NCI-H510A treated with DMSO at 0.1 percent for 48 hours (cell line): ENCODE results near the gene SLC15A2.
"Not testable (repeated sequence)": the region's sequence is repeated elsewhere in the genome, so short reads cannot be mapped to it uniquely, and the experiment has no call there.

ENCODE experiments used
- DNase-seq: peaks from one replicate; lab custom pipeline; 2025; lab: John Stamatoyannopoulos, UW

The SLC15A2 gene, protein sequence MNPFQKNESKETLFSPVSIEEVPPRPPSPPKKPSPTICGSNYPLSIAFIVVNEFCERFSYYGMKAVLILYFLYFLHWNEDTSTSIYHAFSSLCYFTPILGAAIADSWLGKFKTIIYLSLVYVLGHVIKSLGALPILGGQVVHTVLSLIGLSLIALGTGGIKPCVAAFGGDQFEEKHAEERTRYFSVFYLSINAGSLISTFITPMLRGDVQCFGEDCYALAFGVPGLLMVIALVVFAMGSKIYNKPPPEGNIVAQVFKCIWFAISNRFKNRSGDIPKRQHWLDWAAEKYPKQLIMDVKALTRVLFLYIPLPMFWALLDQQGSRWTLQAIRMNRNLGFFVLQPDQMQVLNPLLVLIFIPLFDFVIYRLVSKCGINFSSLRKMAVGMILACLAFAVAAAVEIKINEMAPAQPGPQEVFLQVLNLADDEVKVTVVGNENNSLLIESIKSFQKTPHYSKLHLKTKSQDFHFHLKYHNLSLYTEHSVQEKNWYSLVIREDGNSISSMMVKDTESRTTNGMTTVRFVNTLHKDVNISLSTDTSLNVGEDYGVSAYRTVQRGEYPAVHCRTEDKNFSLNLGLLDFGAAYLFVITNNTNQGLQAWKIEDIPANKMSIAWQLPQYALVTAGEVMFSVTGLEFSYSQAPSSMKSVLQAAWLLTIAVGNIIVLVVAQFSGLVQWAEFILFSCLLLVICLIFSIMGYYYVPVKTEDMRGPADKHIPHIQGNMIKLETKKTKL

DNA sequence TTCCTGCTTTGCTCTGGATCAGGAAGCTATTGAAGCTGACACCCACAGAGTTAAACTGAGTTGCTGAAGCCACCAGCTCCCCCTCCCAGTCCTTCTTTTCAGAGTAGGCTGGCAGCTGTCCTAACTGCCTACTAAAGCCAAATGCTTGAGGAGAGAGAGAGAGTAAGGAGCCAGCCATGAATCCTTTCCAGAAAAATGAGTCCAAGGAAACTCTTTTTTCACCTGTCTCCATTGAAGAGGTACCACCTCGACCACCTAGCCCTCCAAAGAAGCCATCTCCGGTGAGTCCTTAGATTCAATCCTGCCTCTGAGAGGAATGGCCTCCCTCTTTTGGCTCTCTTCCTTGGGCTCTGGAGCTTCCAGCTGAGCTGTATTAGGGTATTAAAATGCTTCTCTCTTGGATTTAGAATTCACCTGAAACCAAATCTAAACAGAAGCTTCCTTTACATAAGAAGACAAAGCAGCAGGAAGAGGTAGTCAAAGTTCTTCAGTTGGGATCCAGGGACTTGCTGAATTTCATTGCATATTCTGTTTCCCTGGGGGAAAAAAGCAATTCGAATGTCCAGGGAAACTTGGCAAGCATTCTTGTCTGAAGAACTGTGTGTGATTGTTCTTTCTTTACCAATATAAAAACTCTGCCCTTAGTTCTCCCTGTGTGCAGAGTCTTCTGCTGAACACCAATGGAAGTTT, at the start of gene SLC15A2:
SLC15A2 (plus strand) TSS at position 101 of the 690 bp plus-strand sequence; CDS start at position 177, 76 bp downstream.
- DNase-seq: no peak

DNA sequence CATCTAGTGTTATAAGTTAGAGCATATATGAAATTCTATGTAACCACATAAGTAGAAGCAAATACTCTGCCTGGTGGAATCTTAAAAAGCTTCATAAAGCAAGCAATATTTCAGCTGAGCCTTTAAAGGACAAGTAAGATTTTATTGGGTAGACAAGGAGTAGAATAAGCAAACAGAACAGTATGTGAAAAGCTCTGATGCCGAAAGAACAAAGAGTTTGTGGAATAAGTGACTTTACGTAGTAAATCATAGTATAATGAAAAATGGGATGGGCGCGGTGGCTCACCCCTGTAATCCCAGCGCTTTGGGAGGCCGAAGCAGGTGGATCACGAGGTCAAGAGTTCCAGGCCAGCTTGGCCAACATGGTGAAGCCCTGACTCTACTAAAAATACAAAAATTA, 49.3 kb upstream of the SLC15A2 start:
- no peak for DNase-seq

DNA sequence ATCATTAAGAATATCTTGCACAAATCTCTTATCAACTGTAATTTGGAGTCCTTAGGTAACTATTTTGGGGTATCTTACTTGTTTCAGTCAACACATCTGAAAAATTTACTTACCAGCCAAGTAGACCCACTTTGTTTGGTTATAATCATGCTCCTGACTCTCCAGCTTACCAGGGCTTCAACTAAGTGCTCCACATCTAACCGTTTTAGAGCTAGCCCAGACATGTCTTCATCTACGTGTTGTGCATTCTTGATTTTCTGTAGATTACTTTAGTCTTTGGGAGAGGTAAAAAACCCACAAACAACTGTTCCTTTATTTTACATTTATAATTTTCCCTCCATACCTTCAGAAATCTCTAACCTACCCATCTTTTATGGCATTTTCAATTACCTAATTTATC, 41.9 kb upstream of the SLC15A2 start:
- no peak for DNase-seq

DNA sequence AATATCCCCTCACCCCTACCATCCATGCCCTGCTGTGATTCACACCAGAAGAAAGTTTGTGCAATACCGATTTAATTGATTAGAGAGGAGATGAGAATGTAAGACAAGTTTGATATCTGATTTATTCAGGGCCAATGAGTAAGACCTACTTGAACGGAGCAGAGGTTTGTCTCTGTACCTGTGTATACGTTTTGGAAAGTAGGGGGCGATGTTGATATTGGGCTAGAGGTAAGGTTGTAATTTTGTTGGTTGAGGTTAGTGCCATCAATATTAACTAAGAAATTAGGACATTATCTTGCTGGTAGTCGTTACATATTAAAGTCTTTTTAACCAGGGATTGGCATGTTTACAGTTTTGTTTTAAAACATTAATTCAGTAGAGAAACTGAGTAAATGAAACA, 38.6 kb upstream of the SLC15A2 start:
- DNase-seq: no peak

DNA sequence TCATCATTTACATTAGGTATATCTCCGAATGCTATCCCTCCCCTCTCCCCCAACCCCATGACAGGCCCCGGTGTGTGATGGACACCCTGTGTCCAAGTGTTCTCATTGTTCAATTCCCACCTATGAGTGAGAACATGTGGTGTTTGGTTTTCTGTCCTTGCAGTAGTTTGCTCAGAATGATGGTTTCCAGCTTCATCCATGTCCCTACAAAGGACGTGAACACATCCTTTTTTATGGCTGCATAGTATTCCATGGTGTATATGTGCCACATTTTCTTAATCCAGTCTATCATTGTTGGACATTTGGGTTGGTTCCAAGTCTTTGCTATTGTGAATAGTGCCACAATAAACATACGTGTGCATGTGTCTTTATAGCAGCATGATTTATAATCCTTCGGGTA, 36.4 kb upstream of the SLC15A2 start:
- not testable (repeated sequence) for DNase-seq

DNA sequence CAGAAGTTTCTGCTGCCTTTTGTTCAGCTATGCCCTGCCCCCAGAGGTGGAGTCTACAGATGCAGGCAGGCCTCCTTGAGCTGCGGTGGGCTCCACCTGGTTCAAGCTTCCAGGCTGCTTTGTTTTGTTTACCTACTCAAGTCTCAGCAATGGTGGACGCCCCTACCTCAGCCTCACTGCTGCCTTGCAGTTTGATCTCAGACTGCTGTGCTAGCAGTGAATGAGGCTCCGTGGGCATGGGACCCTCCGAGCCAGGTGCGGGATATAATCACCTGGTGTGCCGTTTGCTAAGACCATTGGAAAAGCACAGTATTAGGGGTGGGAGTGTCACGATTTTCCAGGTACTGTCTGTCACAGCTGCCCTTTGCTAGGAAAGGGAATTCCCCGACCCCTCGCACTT, 31.0 kb upstream of the SLC15A2 start:
- not testable (repeated sequence) for DNase-seq

DNA sequence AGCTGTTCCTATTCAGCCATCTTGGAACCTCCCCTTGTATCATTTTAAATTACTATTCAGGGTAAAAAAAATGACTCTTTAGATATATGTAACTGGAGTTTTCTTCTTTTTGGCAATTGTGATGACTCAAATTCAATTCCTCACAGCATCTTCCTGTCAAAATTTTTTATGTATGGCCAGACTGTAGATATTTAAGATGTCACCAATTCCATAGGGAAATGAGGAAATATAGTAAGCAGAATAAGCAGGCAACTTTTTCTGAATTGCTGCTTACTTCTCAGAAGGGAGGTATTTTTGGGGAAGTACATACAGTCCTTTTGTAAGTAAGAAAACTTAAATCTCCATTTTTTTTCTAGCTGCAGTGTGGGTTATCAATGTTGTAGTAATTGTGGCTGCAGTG, 30.4 kb upstream of the SLC15A2 start:
- no peak for DNase-seq

DNA sequence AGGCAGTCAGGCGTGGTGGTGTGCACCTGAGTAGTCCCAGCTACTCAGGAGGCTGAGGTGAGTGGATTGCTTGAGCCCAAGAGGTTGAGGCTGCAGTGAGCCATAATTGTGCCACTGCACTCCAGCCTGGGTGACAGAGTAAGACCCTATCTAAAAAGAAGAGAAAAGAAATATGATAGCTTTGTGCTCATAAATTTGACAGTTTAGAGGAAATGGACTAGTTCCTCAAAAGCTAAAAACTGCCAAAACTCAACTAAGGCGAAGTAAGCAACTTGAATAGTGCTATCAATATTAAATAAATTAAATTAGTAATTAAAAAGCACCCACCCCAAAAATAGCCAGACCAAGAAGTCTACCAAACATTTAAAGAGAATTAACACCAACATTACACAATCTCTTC, 24.5 kb upstream of the SLC15A2 start:
- DNase-seq: no peak

DNA sequence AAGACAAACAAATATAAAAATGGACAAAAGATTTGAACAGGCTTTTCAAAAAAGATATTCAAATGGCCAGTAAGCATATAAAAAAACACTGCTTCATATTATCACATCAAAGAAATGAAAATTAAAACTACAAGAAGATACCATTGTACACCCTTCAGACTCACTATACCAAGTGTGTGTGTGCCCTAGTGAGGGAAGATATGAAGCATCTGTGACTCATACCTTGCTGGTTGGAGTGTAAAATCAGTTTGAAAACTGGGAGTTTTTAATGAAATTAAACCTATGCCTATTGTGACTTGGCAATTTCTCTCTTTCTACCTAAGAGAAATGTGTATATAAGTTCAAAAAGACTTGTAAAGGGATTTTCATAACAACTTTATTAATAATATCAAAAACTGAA, 23.5 kb upstream of the SLC15A2 start:
- DNase-seq: no peak

DNA sequence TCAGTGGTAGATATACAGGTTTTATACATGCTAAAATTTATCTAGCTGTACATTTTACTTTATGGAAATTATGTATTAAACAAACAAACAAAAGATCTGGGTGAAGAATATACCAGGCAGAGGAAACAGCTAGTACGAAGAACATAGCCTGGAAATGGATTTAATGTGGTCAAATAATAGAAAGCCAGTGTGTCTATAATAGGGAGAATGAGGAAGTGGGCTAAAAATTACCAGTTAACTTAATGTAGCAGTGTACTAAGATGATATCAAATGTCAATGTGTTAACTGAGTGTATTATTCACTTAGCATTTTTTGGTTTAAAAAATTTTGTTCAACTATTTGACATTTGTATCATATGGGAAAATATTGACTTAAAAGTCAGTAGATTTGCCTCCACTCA, 22.8 kb upstream of the SLC15A2 start:
- no peak for DNase-seq

DNA sequence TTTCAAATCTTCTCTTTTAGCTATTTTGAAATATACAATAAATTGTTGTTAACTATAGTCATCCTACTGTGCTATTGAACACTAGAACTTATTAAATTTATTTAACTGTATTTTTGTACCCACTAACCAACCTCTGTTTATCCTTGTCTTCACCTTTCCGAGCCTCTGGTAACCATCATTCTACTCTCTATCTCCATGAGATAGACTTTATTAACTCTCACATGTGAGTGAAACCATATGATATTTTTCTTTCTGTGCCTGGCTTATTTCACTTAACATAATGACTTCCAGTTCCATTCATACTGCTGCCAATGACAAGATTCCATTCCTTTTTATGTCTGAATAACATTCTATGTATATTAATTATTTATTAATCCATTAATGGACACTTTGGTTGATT, 15.8 kb upstream of the SLC15A2 start:
- DNase-seq: no peak

DNA sequence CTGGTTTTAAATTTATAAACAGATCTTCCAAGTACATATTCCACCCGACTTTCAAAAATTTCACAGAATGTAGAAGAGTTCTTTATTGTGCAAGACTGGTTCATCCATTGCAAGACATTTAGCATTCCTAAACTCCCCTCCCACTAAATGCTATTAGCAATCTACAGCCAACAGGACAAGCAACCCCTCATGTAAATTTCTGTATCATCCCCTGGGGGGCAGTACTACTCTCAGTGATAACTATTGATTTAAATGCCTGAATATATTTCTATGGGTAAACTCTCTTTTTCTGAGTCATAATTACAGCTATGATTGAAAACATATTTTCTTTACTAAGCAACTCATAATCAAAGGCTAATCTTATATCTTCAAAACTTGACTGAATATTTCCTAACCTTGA, 10.7 kb upstream of the SLC15A2 start:
- no peak for DNase-seq

DNA sequence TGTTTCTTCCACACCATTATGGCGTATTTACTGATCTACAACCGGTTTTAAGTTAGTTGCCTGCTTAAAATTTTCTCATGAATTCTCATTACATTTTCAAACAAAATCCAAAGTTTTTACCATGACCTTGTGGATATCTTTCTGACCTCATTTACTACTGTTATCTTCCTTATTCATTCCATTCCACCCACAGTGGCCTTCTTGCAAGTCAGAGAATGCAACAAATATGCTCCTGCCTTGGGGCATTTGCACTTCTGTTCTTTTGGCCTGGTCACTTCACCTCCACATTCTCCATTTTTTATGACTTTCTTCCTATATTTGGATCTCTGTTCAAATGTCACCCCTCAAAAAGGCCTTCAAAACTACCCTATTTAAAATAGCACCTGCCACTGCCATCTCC, 8.8 kb upstream of the SLC15A2 start:
- no peak for DNase-seq

DNA sequence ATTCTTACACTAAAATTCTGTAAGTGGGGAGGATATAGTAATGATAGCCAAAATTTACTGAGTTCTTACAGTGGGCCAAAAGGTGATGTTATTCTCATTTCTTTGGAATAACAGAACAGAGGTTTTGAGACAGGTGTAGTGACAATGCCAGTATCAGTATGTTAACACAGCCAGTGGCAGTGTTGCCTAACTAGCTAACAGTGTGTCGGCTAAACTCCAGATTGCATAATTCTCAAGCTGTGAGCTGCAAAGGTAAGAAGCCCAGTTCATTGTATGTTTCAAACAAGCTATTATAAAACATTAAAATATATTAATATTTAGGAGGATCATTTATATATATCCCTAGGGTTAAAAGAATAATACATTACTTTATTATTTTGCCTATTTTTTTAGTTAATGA, 920 bp downstream of the SLC15A2 start:
- DNase-seq: no peak

DNA sequence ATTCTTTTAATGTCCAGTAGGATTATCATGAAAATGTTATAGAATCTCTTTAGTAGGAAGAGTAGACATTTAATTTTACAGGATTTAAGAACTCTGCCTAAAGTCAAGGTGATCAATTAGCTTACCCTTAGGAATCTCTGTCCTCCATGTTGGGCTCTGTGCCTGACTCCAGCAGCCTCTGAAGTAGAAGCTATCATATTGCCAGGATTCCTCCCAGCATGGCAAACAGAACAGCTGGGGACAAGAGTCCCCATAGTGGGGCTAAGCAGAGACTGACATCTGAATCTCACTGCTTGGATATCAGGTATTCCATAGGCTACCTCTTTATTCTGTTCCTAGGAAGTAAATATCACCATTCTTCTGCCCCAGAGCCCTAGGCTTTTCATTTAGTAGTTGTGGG, 1.5 kb downstream of the SLC15A2 start:
- no peak for DNase-seq

DNA sequence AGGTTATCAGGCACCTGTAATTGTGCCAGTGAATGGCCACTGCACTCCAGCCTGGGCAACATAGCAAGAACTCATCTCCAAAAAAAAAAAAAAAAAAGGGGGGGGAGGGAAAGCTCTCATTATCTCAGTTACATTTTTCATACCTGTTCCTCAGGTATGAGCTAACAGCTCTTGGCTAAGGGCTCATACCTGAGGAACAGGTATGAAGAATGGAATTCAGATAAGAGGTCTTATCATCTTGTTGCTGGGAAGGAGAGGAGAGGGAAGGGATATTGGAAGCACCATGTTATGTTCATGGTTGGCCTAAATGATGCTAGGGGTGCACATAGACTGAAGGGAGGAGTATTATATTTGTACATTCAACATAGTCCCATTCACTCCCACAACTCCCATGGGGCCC, 2.6 kb downstream of the SLC15A2 start:
- DNase-seq: no peak

DNA sequence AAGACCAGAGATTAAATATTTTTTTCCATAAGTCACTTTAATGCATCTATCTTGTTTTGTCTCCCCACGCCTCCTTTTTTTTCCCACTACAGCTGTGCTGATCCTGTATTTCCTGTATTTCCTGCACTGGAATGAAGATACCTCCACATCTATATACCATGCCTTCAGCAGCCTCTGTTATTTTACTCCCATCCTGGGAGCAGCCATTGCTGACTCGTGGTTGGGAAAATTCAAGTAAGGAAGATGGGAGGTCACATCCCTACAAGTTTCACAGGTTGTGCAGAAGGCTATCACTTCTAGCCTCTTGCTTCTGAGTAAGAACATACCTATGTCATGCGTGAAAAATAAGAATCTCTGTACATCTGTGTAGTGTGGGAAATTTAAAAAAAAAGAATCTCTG, 3.1 kb downstream of the SLC15A2 start:
- no peak for DNase-seq

DNA sequence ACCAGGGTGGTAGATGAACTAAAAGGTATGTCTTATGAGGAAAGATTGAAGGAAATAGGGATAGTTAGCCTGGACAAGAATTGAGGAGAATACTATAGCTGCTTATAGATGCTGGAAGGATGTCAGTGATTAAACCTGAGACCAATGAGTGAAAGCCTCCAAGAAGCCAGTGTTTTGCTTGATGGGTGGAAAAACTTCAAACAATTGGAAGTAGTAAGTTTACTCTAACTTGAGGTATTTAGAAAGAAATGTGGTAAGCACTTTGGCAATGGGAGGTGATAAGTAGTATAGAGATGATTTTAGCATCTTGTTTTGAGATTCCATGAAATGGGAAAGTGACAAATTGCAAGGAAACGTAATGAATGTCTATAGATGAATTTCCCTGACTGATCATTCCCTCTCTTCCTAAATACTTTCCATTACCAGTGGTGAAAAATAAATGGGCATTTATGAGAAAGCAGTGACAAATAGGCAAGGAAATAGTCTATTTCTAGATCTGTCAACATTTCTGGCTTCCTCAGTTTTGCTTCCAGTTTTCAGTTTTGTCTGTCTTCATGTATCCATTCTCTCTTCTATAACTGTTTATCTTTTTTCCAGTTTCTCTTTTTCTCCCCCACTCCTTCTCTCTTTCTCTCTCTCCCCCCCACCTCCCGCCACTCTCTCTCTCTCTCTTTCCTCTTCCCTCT, 19.2 kb downstream of the SLC15A2 start:
- no peak for DNase-seq

DNA sequence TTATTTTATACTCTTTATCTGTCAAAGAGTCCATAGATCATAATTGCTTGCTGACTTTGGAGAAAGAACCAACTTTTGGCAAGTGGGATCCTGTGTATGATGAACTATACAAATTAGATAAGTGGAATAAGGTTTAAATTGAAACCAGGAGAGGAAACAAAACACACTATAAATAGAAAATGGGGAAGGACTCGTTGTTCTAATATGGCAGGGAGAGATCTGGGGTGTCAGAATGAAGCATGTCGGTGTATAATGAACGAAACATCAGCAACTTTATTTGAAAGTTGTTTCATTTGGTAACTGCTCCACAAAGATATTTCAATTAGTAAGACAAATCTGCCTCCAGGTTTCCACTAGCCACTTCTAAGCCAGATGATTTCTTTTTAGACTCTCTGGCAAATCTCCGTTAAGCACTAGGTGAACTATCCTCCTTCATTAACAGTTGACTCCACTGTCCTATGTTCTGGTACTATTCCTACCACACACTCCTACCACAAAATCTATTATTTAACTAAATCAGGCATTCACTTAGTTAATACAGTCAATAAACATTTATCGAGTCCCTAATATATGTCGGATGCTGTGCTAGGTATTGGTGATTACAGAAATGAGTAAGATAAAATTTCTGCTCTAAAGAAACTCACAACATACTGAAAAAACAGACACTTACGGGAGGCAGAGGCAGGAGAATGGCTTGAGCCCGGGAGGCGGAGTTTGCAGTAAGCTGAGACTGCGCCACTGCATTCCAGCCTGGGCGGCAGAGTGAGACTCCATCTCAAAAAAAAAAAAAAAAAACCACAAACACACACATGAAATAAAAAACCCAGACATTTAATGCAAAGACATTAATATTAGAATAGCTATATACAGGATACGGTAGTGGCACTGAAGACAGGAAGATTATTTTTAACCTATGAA, 20.1 kb downstream of the SLC15A2 start:
- no peak for DNase-seq

DNA sequence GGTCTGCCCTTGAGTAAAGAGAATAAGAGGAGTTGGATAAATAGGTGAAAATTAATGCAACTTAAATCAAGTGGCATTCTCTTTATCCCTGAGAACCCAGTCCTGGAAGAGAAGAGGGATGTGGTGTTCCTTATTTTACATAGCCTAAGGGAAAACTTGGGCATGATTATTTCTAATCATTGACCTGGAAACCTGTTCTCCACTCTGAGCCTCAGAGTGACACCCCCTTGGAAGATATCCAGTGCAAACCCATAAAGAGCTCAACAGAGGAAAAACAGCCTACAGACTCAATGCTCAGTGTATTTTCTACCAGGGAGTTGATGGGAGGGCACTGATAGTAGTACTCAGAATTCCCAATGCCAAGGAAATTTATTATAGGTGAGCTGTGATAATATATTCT, 22.0 kb downstream of the SLC15A2 start:
- no peak for DNase-seq

DNA sequence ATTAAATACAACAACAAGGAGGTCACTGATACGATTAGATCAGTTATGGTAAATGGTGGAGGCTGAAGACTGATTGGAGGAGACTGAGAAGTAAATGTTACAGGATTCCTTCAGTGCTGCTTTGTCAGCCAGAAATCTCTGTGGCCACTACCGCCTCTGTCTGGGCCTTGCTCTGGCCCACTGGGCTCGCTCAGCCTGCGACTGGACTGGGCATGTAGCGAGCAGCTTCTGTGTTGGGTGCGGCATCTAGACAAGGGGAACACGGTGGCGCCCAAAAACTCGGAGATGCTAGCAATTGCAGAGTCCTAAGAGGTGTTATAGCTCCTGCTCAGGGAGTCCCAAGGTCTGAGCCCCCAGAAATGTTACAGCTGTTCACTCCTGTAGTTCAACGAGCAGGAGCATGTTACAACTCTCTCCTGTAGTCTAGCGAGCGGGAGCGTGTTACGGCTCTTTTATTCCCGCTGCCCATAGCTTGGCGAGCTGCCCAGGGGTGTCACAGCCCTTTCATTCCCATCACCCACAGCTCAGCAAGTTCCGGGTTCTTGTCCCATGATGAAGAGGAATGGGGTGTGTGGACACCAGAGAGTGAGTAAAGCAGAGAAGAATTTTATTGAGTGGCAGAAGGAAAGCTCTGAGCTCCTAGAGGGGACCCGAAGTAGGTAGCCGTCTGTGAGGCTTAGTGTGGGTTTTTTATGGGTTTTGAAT, 24.7 kb downstream of the SLC15A2 start:
- DNase-seq: no peak
